Thoracic aorta (tissue), 2 donors: Measurements from ENCODE around the gene THOC1. TPM values are rescaled to one million over a fixed set of nuclear protein-coding genes. Genes with fewer than 3 reads are reported as not detected.

Experiments used
- ATAC-seq: fragments of 150-250 bp; one replicate; pipeline ENCODE4 v1.8.0; 2017; ENCODE audit warnings: low read depth; ENCODE audit not compliant: insufficient number of reproducible peaks, low FRiP score
- DNase-seq: peaks from one replicate; pipeline ENCODE4 v3.0.0-alpha.2; 2020; ENCODE audit warnings: low spot score
- H3K27ac ChIP-seq, 2 donors: fragments of 200-600 bp; sonication (generic); 1 replicate in 1 of 2; 2 replicates in 1 of 2; pipeline ENCODE4 v1.5.1; 2016; ENCODE audit warnings: mild to moderate bottlenecking in 2 of 2, moderate library complexity in 2 of 2
- H3K27me3 ChIP-seq: fragments of 200-600 bp; sonication (generic); replicated peaks from 2 replicates; pipeline ENCODE4 v1.6.0; 2016; ENCODE audit warnings: mild to moderate bottlenecking; ENCODE audit not compliant: insufficient read depth
- H3K36me3 ChIP-seq: fragments of 200-600 bp; sonication (generic); one replicate; pipeline ENCODE4 v1.5.1; 2016
- H3K4me1 ChIP-seq, 2 donors: fragments of 200-600 bp; sonication (generic); 1 replicate in 1 of 2; 2 replicates in 1 of 2; pipeline versions ENCODE4 v1.5.1 to v1.6.0; 2016; ENCODE audit warnings: low read depth in 2 of 2, mild to moderate bottlenecking in 1 of 2; ENCODE audit not compliant: control insufficient read depth in 1 of 2
- H3K4me3 ChIP-seq: fragments of 200-600 bp; sonication (generic); 2 replicates; pipeline ENCODE4 v1.5.1; 2016; ENCODE audit warnings: mild to moderate bottlenecking
- H3K9me3 ChIP-seq: fragments of 200-600 bp; sonication (generic); 2 replicates; pipeline ENCODE4 v1.5.1; 2016
- CTCF ChIP-seq: fragments of 200-600 bp; sonication (generic); IDR thresholded peaks from one replicate; pipeline ENCODE4 v1.5.1; 2019; ENCODE audit warnings: antibody characterized with exemption
- total RNA-seq, 2 donors: library from RNA; depleted of rRNA; stranded (reverse); fragments of >200 nt; gene quantifications; one replicate each; pipeline versions ENCODE4 v1.1.0 to v1.2.3, GENCODE V29; 2016

The THOC1 gene
- total RNA-seq, 2 donors from 2014 or later: 57.4 to 126 TPM

- no peak for ATAC-seq
- no peak for TF ChIP-seq CTCF
Observed at GRCh38 chr18:217532-218336, 50.1 kb downstream of the THOC1 start.

DNA sequence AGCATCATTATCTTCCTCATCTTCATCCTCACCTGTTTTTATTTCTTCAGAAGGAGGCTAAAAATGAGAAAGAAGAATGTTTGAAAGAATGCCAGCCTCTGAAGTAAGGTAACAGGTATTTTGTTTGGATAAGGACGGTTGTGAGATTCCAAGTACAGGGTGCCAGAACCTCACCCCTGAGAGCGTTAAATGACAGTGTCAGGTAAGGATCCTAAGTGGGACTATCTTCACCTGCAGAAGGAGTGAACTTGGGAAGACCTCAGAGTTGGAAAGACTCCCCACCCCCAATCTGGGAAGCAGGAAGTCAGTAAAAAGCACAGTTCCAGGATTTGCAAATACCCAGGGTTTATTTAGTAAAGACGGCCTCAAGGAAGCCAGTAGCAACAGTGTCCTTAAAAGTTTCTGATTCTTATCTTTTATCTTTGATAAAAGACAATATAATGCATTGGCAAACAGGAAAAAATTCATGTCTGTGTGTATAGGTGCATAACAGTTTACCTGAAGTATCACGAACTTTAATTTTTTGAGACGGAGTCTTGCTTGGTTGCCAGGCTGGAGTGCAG is 52.3 kb downstream of the THOC1 start:
- no peak for TF ChIP-seq CTCF
- Histone ChIP-seq H3K36me3 (peaks cover 53% of the 10 kb centered on the region), H3K4me3 (no peak overlapping the region), H3K4me1 (no peaks in the 10 kb centered on the region), H3K27me3 (no peaks in the 10 kb centered on the region), H3K9me3 (no peaks in the 10 kb centered on the region), H3K27ac (no peak overlapping the region)
- ATAC-seq: no peak
- no peak for DNase-seq

More at GRCh38 chr18:217532-218336, 50.1 kb downstream of the THOC1 start:
- Histone ChIP-seq H3K27ac (no peak overlapping the region), H3K27me3 (no peaks in the 10 kb centered on the region), H3K9me3 (no peaks in the 10 kb centered on the region), H3K4me3 (no peak overlapping the region), H3K4me1 (no peaks in the 10 kb centered on the region), H3K36me3 (peaks cover 43% of the 10 kb centered on the region)
- no peak for DNase-seq

- Histone ChIP-seq H3K27me3 (no peaks in the 10 kb centered on the region), H3K27ac (no peak overlapping the region), H3K9me3 (no peaks in the 10 kb centered on the region), H3K36me3 (peaks cover 53% of the 10 kb centered on the region), H3K4me3 (no peak overlapping the region), H3K4me1 (no peaks in the 10 kb centered on the region)
- ATAC-seq (no peak), DNase-seq (no peak)
- TF ChIP-seq CTCF: no peak
Observed at GRCh38 chr18:213966-214365, 53.9 kb downstream of the THOC1 start.

GRCh38 chr18:213505-213904 is 54.3 kb downstream of the THOC1 start:
- no peaks in the 10 kb centered on the region for H3K9me3 ChIP-seq
- no peak for TF ChIP-seq CTCF
- DNase-seq (no peak), ATAC-seq (no peak)
- no peaks in the 10 kb centered on the region for H3K4me1 ChIP-seq
- H3K4me3 ChIP-seq: no peak overlapping the region
- H3K27ac ChIP-seq: no peak overlapping the region
- H3K36me3 ChIP-seq: peaks cover 51% of the 10 kb centered on the region
- no peaks in the 10 kb centered on the region for H3K27me3 ChIP-seq

GRCh38 chr18:212780-213179 is 55.1 kb downstream of the THOC1 start:
- H3K27me3 ChIP-seq: no peaks in the 10 kb centered on the region
- H3K4me3 ChIP-seq: no peak overlapping the region
- H3K36me3 ChIP-seq: peaks cover 47% of the 10 kb centered on the region
- no peak overlapping the region for H3K27ac ChIP-seq
- no peaks in the 10 kb centered on the region for H3K9me3 ChIP-seq
- H3K4me1 ChIP-seq: no peaks in the 10 kb centered on the region
- TF ChIP-seq CTCF: no peak
- DNase-seq (no peak), ATAC-seq (no peak)
